ENCODE measurements around the gene MPC2. TPM values are rescaled to one million over a fixed set of nuclear protein-coding genes. Genes with fewer than 3 reads are reported as not detected.

The MPC2 gene
- total RNA-seq, 1 experiment from 2014 or later, result 32.9 TPM

GRCh38 chr1:167943541-167943940 is 6.7 kb upstream of the MPC2 start:
- peak overlapping the region in 1 of 3 experiments; percentile 29; a peak in 1 of 7 replicates for H3K27ac Mint-ChIP-seq
- TF ChIP-seq CTCF (conservative IDR thresholded peaks at IDR 0.05), result no peak
- H3K27me3 ChIP-seq (ENCODE audit: insufficient read depth, low read length), result no peaks in the 10 kb centered on the region
- H3K27ac ChIP-seq (ENCODE audit: insufficient read length, low read depth, low read length), result no peak overlapping the region
- peaks cover 3 to 5% of the 10 kb centered on the region in 2 experiments; a peak in 1 of 5 replicates for H3K9me3 Mint-ChIP-seq
- H3K14ac ChIP-seq (ENCODE audit: insufficient read depth, low read length), result no peak overlapping the region
- H2BK12ac ChIP-seq (ENCODE audit: insufficient read length, low read depth, low read length), result no peak overlapping the region
- DNase-seq, result no peak
- 100% methylated on average over 1 of the region's 9 CpGs for WGBS (ENCODE audit: extremely low coverage, insufficient read length, low lambda C conversion rate)
- no peak overlapping the region for H2BK5ac ChIP-seq (ENCODE audit: insufficient read length, low read length)
- no peak overlapping the region for H2AFZ ChIP-seq (ENCODE audit: low read length)
- H3K4me2 ChIP-seq (ENCODE audit: insufficient read depth, insufficient read length, low read length), result no peak overlapping the region
- H2BK120ac ChIP-seq (ENCODE audit: low read depth, low read length, poor library complexity, severe bottlenecking), result no peak overlapping the region
- H3K9ac ChIP-seq (ENCODE audit: extremely low read depth, insufficient read length, low read length), result no peak overlapping the region
- peaks cover 4 to 21% (median 15%) of the 10 kb centered on the region in 3 experiments; a peak in 6 of 7 replicates for H3K36me3 Mint-ChIP-seq (ENCODE audit: insufficient read depth in 1 of 3, low read depth in 3 of 3)
- peaks cover 11% of the 10 kb centered on the region; the same call in 1 of the 2 replicates for H3K79me2 ChIP-seq (ENCODE audit: insufficient read depth, low read length)
- H3T11ph ChIP-seq (ENCODE audit: low read length), result no peak overlapping the region
- no peaks in the 10 kb centered on the region for H4K20me1 ChIP-seq (ENCODE audit: control insufficient read depth, insufficient read depth, insufficient read length)
- H3K56ac ChIP-seq (ENCODE audit: insufficient read length, low read depth, low read length), result no peak overlapping the region
- peaks cover 2% of the 10 kb centered on the region for H3K79me1 ChIP-seq (ENCODE audit: insufficient read depth, low read depth, low read length, poor library complexity, severe bottlenecking)
- no peaks in the 10 kb centered on the region for H3K4me1 ChIP-seq (ENCODE audit: insufficient read depth, low read length)
- no peak overlapping the region for H2BK15ac ChIP-seq (ENCODE audit: low read depth, low read length)
- no peak overlapping the region for H3K18ac ChIP-seq (ENCODE audit: insufficient read length, low read depth, low read length)
- H4K8ac ChIP-seq (replicated peaks; ENCODE audit: insufficient read length, low read depth, low read length), result no peak overlapping the region
- no peaks in the 10 kb centered on the region for H3K23me2 ChIP-seq (ENCODE audit: insufficient read length, low read depth, low read length, poor library complexity, severe bottlenecking)
- H3K4ac ChIP-seq (ENCODE audit: low read depth, low read length), result no peak overlapping the region
- H4K91ac ChIP-seq (ENCODE audit: insufficient read length, low read depth, low read length), result no peak overlapping the region
- peaks cover 16 to 18% of the 10 kb centered on the region in 2 experiments for H3K4me1 Mint-ChIP-seq
- no peak overlapping the region for H2AK5ac ChIP-seq (ENCODE audit: insufficient read length, low read length)
- no peaks in the 10 kb centered on the region for H3K9me3 ChIP-seq (ENCODE audit: control insufficient read depth, low read depth, low read length)
- H3K23ac ChIP-seq (ENCODE audit: insufficient read length, low read depth, low read length), result no peak overlapping the region
- H3K27me3 Mint-ChIP-seq (ENCODE audit: low read depth), result no peaks in the 10 kb centered on the region
- no peak overlapping the region for H2BK20ac ChIP-seq (ENCODE audit: low read depth, low read length, poor library complexity, severe bottlenecking)
- H3K4me3 Mint-ChIP-seq, result no peak overlapping the region
- no peak overlapping the region for H4K5ac ChIP-seq (ENCODE audit: insufficient read length, low read depth, low read length)

Data from H9 (cell line).